Suprapubic skin (tissue), 4 donors: ENCODE measurements around the gene NOVA2. TPM values are rescaled to one million over a fixed set of nuclear protein-coding genes. Genes with fewer than 3 reads are reported as not detected.

Experiments
- DNase-seq, 2 donors: peaks; one replicate each; pipeline ENCODE4 v3.0.0-alpha.2; 2019; ENCODE audit warnings: low spot score in 2 of 2
- H3K27ac ChIP-seq: fragments of 200-600 bp; sonication (generic); one replicate; pipeline ENCODE4 v1.5.1; 2019
- H3K27me3 ChIP-seq: fragments of 200-600 bp; sonication (generic); one replicate; pipeline ENCODE4 v1.5.1; 2019
- H3K36me3 ChIP-seq: fragments of 200-600 bp; sonication (generic); one replicate; pipeline ENCODE4 v1.5.1; 2019
- H3K4me1 ChIP-seq: fragments of 200-600 bp; sonication (generic); one replicate; pipeline ENCODE4 v1.5.1; 2019
- H3K4me3 ChIP-seq: fragments of 200-600 bp; sonication (generic); one replicate; pipeline ENCODE4 v1.5.1; 2019; ENCODE audit warnings: mild to moderate bottlenecking
- H3K9me3 ChIP-seq: fragments of 200-600 bp; sonication (generic); one replicate; pipeline ENCODE4 v1.5.1; 2019
- EP300 ChIP-seq: sonication (generic); formaldehyde crosslinking; IDR thresholded peaks from one replicate; pipeline ENCODE4 v1.6.1; 2017; ENCODE audit warnings: antibody characterized with exemption
- POLR2A ChIP-seq, 2 donors: fragments of 450-650 bp; IDR thresholded peaks; one replicate each; pipeline ENCODE4 v1.6.1; 2017; ENCODE audit warnings: antibody characterized with exemption in 2 of 2, mild to moderate bottlenecking in 2 of 2, moderate library complexity in 2 of 2
- POLR2AphosphoS5 ChIP-seq, 3 donors: sonication (generic); formaldehyde crosslinking; IDR thresholded peaks; one replicate each; pipeline ENCODE4 v1.6.1; 2017; ENCODE audit warnings: antibody characterized with exemption in 3 of 3
- WGBS: methylation state at CpG from one replicate; pipeline ENCODE4 v1.1.5; 2018; 5-methylcytosine and 5-hydroxymethylcytosine counted together
- total RNA-seq, 4 donors: library from RNA; depleted of rRNA; stranded (reverse); fragments of >200 nt; gene quantifications; one replicate each; pipeline ENCODE4 v1.1.0, GENCODE V29; 2016
- TF ChIP-seq, protein P1 (sequence below), 2 donors: fragments of 200-600 bp in 1 of 2; fragments of 450-650 bp in 1 of 2; sonication (generic) in 1 of 2; IDR thresholded peaks; one replicate each; pipeline ENCODE4 v1.5.1; 2016 to 2019; ENCODE audit warnings: antibody characterized with exemption in 2 of 2, mild to moderate bottlenecking in 1 of 2, moderate library complexity in 1 of 2

The NOVA2 gene, protein sequence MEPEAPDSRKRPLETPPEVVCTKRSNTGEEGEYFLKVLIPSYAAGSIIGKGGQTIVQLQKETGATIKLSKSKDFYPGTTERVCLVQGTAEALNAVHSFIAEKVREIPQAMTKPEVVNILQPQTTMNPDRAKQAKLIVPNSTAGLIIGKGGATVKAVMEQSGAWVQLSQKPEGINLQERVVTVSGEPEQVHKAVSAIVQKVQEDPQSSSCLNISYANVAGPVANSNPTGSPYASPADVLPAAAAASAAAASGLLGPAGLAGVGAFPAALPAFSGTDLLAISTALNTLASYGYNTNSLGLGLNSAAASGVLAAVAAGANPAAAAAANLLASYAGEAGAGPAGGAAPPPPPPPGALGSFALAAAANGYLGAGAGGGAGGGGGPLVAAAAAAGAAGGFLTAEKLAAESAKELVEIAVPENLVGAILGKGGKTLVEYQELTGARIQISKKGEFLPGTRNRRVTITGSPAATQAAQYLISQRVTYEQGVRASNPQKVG
- total RNA-seq = under 1 TPM; 0.21 to 0.97 (median 0.55) TPM

DNA sequence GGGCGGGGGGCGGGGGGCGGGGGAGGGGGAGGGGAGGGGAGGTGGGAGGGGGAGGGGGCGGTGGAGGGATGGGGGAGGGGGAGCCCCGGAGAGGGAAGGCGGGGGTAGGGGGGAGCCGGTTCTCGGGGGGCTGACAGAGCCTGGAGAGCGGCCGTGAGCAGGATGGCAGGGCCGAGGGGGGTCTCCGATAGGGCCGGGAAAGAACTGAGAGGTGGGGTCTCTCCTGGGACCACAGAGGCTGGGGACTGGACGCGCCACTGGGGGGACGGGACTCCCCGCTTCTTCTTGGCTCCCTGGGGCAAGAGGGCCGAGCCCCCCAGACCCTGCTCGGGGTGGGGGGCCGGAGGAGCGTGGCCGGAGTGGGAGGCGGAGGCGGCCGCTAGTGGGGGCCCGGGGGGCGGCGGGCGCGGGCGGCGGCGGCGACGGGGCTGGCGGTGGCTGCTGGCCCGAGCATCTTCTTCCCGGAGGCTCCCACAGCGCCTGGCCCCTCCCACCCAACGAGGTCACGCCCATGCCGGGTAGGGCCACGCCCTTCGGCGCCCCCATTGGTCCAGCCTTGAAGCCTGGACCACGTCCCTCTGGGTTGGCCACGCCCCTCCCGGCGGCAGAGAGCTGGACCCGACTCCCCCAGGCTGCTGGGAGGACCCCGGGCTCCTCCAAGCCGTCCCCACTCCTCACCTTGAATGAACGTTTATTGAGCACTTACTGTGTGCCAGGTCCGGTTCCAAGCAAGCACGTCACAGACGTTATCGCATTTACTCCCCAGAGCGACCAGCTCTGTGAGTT lies at the start of gene NOVA2:
Gene NOVA2 (minus strand): TSS at position 313 of the 786 bp plus-strand sequence. CDS start 514 bp downstream, outside the sequence.
- Histone ChIP-seq H3K36me3 (no peaks in the 10 kb centered on the region), H3K4me1 (peaks cover 21% of the 10 kb centered on the region), H3K9me3 (no peaks in the 10 kb centered on the region), H3K27ac (no peak within 1 kb of the TSS), H3K4me3 (peak within 1 kb of the TSS; percentile 37), H3K27me3 (peaks cover 69% of the 10 kb centered on the region)
- WGBS = 14% methylated on average over 15 of the region's 58 CpGs
- no peak for TF ChIP-seq POLR2AphosphoS5 (IDR thresholded peaks at IDR 0.05)
- no peak for TF ChIP-seq EP300
- TF ChIP-seq, protein P1, sequence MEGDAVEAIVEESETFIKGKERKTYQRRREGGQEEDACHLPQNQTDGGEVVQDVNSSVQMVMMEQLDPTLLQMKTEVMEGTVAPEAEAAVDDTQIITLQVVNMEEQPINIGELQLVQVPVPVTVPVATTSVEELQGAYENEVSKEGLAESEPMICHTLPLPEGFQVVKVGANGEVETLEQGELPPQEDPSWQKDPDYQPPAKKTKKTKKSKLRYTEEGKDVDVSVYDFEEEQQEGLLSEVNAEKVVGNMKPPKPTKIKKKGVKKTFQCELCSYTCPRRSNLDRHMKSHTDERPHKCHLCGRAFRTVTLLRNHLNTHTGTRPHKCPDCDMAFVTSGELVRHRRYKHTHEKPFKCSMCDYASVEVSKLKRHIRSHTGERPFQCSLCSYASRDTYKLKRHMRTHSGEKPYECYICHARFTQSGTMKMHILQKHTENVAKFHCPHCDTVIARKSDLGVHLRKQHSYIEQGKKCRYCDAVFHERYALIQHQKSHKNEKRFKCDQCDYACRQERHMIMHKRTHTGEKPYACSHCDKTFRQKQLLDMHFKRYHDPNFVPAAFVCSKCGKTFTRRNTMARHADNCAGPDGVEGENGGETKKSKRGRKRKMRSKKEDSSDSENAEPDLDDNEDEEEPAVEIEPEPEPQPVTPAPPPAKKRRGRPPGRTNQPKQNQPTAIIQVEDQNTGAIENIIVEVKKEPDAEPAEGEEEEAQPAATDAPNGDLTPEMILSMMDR (IDR thresholded peaks at IDR 0.05) = no peak
- TF ChIP-seq POLR2A (IDR thresholded peaks at IDR 0.05) = no peak
- no peak for DNase-seq

DNA sequence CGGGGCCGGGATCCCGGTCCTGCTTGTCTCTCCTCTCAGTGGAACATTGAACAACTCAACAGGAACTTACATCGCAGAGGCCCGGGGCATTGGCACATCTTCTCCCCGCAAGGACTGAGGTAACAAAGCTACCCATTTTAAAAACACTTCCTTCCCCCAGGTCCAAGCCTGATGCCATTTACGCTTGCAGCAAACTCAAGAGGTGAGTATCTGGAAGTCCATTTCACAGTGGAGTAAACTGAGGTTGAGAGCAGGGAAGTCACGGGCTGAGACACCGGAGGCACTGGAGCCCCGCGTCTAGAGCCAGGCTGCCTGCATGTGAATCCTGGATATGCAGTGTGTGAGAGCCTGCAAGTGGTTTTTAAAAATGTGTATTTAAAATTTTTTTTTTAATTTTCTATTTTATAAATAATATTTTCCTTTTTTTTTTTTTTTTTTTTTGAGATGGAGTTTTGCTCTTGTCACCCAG lies 49.7 kb upstream of the NOVA2 start:
- peaks cover 25% of the 10 kb centered on the region for H3K27me3 ChIP-seq
- TF ChIP-seq, protein P1 (IDR thresholded peaks at IDR 0.05) = no peak
- TF ChIP-seq EP300 = no peak
- no peak overlapping the region for H3K27ac ChIP-seq
- no peaks in the 10 kb centered on the region for H3K9me3 ChIP-seq
- WGBS = 53% methylated on average over 11 of the region's 11 CpGs
- no peak overlapping the region for H3K4me3 ChIP-seq
- peaks cover 19% of the 10 kb centered on the region for H3K4me1 ChIP-seq
- peak in 1 of 2 donors; percentile 49 for DNase-seq
- peaks cover 1% of the 10 kb centered on the region for H3K36me3 ChIP-seq

DNA sequence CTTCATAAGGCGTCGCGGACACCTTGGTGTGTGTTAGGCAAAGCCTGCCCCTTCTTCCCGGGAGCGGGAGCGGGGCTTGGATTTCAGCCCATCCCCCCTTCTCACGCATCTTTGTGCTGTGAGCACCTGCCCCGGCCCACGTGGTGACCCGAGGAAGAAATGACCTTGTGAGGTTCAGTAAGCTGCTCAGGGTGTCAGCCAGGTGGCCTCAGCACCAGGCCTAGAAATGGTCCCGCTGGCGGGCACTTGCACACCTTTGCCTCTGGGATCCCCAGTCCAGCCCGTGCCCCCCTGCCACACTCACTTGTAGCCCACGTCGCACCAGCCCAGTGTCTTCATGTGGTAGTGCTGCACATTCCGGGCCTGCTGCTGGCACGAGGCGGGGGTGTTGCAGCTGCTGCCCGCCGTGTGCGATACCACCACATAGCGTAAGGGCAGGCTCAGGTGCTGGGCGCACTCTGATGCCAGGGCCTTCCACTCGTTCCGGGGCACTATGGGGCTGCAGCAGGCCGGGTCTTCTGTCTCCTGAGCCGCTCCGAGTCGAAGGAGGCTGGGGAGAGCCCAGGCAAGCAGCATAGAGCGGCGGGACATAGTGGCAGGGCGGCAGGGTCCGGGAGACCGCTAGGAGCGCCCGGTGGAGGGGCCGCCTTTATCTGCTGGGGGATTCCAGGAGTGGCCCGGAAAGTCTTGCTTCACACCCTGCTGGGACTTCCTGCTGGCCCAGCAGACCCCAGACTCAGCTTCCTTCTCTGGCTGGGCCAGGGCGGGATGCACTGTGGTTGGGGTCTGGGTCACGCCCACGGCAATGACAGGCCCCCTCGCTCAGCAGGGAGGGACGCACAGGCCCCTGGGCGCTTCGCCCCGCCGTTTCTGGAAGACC lies 49.0 kb upstream of the NOVA2 start, which contains the start of gene PGLYRP1:
Gene PGLYRP1 (minus strand): TSS at position 623 of the 880 bp plus-strand sequence. CDS start 32 bp downstream, at position 591.
- peaks cover 3% of the 10 kb centered on the region for H3K36me3 ChIP-seq
- H3K27ac ChIP-seq = no peak within 1 kb of the TSS
- TF ChIP-seq POLR2A (IDR thresholded peaks at IDR 0.05) (no peak), POLR2AphosphoS5 (IDR thresholded peaks at IDR 0.05) (no peak), EP300 (no peak)
- TF ChIP-seq, protein P1 (IDR thresholded peaks at IDR 0.05) = no peak
- H3K27me3 ChIP-seq = peaks cover 25% of the 10 kb centered on the region
- H3K4me3 ChIP-seq = no peak within 1 kb of the TSS
- 31% methylated on average over 17 of the region's 47 CpGs for WGBS
- H3K9me3 ChIP-seq = no peaks in the 10 kb centered on the region
- H3K4me1 ChIP-seq = peaks cover 19% of the 10 kb centered on the region
- DNase-seq = peak in 1 of 2 donors; percentile 64

DNA sequence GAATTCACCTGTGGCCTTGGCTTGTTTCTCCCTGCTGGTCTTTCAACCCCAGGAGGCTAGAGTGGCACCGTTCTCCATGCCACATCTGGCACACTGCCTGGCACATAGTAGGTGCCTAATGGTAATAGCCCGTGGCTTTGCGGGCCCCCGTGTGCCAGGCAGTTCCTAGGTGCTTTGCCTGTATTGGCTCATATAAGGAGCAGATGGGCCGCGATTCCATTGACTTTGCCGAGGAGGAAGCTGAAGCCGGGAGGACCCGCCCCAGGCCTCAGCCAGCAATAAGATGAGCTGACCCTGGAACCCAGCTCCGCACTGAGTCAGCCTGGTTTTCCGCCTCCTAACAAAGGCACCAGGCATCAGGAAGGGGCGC lies 48.4 kb upstream of the NOVA2 start:
- H3K9me3 ChIP-seq = no peaks in the 10 kb centered on the region
- H3K27me3 ChIP-seq = peaks cover 25% of the 10 kb centered on the region
- peak; percentile 63 to 69 for DNase-seq
- H3K36me3 ChIP-seq = peaks cover 3% of the 10 kb centered on the region
- 51% methylated on average over 5 of the region's 12 CpGs for WGBS
- TF ChIP-seq POLR2A (IDR thresholded peaks at IDR 0.05) (no peak), EP300 (no peak), POLR2AphosphoS5 (IDR thresholded peaks at IDR 0.05) (no peak)
- TF ChIP-seq, protein P1 (IDR thresholded peaks at IDR 0.05) = no peak
- H3K27ac ChIP-seq = no peak overlapping the region
- peaks cover 24% of the 10 kb centered on the region for H3K4me1 ChIP-seq
- no peak overlapping the region for H3K4me3 ChIP-seq
